Sigmoid colon (tissue), 7 donors: ENCODE results near the gene NR3C2. TPM values are rescaled to one million over a fixed set of nuclear protein-coding genes. Genes with fewer than 3 reads are reported as not detected.
"Not testable (repeated sequence)": the region's sequence is repeated elsewhere in the genome, so short reads cannot be mapped to it uniquely, and the experiment has no call there.

Source experiments
- DNase-seq: peaks from one replicate; pipeline ENCODE4 v3.0.0-alpha.2; 2019
- H3K27ac ChIP-seq, 4 donors: fragments of 200-600 bp; sonication (generic); one replicate each; pipeline ENCODE4 v1.5.1; 2016 to 2019; ENCODE audit warnings: mild to moderate bottlenecking in 1 of 4
- H3K27me3 ChIP-seq, 3 donors: fragments of 200-600 bp; sonication (generic); one replicate each; pipeline ENCODE4 v1.5.1; 2019; ENCODE audit warnings: mild to moderate bottlenecking in 1 of 3
- H3K36me3 ChIP-seq, 4 donors: fragments of 200-600 bp; sonication (generic); one replicate each; pipeline ENCODE4 v1.5.1; 2016 to 2019
- H3K4me1 ChIP-seq, 4 donors: fragments of 200-600 bp; sonication (generic); one replicate each; pipeline ENCODE4 v1.5.1; 2017 to 2019
- H3K4me3 ChIP-seq, 4 donors: fragments of 200-600 bp; sonication (generic); one replicate each; pipeline ENCODE4 v1.5.1; 2017 to 2019; ENCODE audit warnings: mild to moderate bottlenecking in 2 of 4, moderate library complexity in 1 of 4
- H3K9me3 ChIP-seq, 4 donors: fragments of 200-600 bp in 3 of 4; sonication (generic) in 3 of 4; one replicate each; pipeline versions ENCODE4 v1.5.1 to v1.6.1; 2013 to 2019
- CTCF ChIP-seq, 4 experiments: fragments of 450-650 bp in 3 of 4; fragments of 200-600 bp in 1 of 4; IDR thresholded peaks; one replicate each; pipeline ENCODE4 v1.5.1; 2016 to 2019; ENCODE audit warnings: antibody characterized with exemption in 4 of 4, mild to moderate bottlenecking in 3 of 4, moderate library complexity in 2 of 4
- EP300 ChIP-seq, 4 donors: sonication (generic); formaldehyde crosslinking; IDR thresholded peaks; one replicate each; pipeline ENCODE4 v1.6.1; 2017; ENCODE audit warnings: antibody characterized with exemption in 4 of 4
- POLR2A ChIP-seq, 2 donors: fragments of 450-650 bp; IDR thresholded peaks; one replicate each; pipeline ENCODE4 v1.6.1; 2016; ENCODE audit warnings: antibody characterized with exemption in 2 of 2, mild to moderate bottlenecking in 2 of 2, moderate library complexity in 2 of 2
- POLR2AphosphoS5 ChIP-seq, 4 donors: sonication (generic); formaldehyde crosslinking; IDR thresholded peaks; one replicate each; pipeline ENCODE4 v1.6.1; 2017; ENCODE audit warnings: antibody characterized with exemption in 4 of 4
- WGBS, 2 donors: extraction: QIAGEN DNeasy Blood & Tissue Kit; methylation state at CpG; one replicate each; pipeline ENCODE4 v1.1.7; 2013; 5-methylcytosine and 5-hydroxymethylcytosine counted together
- intact Hi-C: fragments of 100-400 bp; cut with DNase I; formaldehyde crosslinking; loops from one replicate; pipeline ENCODE4 v1.15.1; 2023
- polyA plus RNA-seq, 3 donors: library from polyadenylated mRNA; stranded (reverse); fragments of 200-250 nt; gene quantifications; one replicate each; pipeline ENCODE4 v1.2.3, GENCODE V29; 2013
- total RNA-seq, 4 donors: library from RNA; depleted of rRNA; stranded (reverse); fragments of >200 nt; gene quantifications; one replicate each; pipeline ENCODE4 v1.1.0, GENCODE V29; 2016
- donor health status: healthy with polysubstance abuse.
- donor health status: Bipolar disorder and iron deficiency.
- donor health status: healthy.

The NR3C2 gene
- total and polyA plus RNA-seq, 7 donors, result 15.6 to 34.9 (median 23.4) TPM

- Histone ChIP-seq H3K27ac (no peak overlapping the region), H3K9me3 (no peaks in the 10 kb centered on the region), H3K36me3 (no peaks in the 10 kb centered on the region), H3K4me3 (no peak overlapping the region), H3K4me1 (no peaks in the 10 kb centered on the region), H3K27me3 (no peaks in the 10 kb centered on the region)
- intact Hi-C loops, result no loop called here
- TF ChIP-seq CTCF (IDR thresholded peaks at IDR 0.05), result no peak
- TF ChIP-seq POLR2AphosphoS5 (IDR thresholded peaks at IDR 0.05), result no peak
- TF ChIP-seq POLR2A (IDR thresholded peaks at IDR 0.05), result no peak
- TF ChIP-seq EP300 (IDR thresholded peaks at IDR 0.05), result no peak
- 65 to 87% methylated on average over 3 of the region's 3 CpGs for WGBS, 2 donors
- no peak for DNase-seq
Observed at GRCh38 chr4:148330724-148331123, 111.5 kb downstream of the NR3C2 start.

GRCh38 chr4:148330161-148330560, 112.1 kb downstream of the NR3C2 start:
- no peak overlapping the region for H3K4me3 ChIP-seq
- WGBS, 2 donors, result 88 to 91% methylated on average over 5 of the region's 5 CpGs
- intact Hi-C loops, result no loop called here
- no peaks in the 10 kb centered on the region for H3K9me3 ChIP-seq
- H3K27ac ChIP-seq, result no peak overlapping the region
- H3K4me1 ChIP-seq, result no peaks in the 10 kb centered on the region
- H3K36me3 ChIP-seq, result no peaks in the 10 kb centered on the region
- no peak for DNase-seq
- H3K27me3 ChIP-seq, result no peaks in the 10 kb centered on the region
- TF ChIP-seq POLR2A (IDR thresholded peaks at IDR 0.05), result no peak
- no peak for TF ChIP-seq EP300 (IDR thresholded peaks at IDR 0.05)
- TF ChIP-seq POLR2AphosphoS5 (IDR thresholded peaks at IDR 0.05), result no peak
- no peak for TF ChIP-seq CTCF (IDR thresholded peaks at IDR 0.05)

DNA sequence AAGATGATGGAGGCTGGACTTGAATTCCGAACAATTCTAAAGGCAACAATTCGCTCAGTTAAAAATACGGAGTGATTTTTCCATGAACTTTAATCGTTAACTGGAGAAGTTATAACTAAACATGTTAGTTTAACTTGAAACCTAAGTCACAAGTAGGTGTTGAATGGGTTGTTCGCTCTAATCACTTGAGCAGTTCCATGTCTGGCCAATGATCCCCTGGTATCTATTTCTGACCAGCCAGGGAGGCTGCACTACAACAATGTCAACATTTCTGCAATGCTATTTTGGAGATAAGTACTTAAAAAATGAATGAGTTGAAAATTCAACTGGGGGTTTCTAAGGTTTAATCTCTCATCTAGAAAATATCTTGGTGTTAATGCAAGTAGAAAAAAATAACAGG, 112.5 kb downstream of the NR3C2 start:
- no peaks in the 10 kb centered on the region for H3K4me1 ChIP-seq
- no peaks in the 10 kb centered on the region for H3K9me3 ChIP-seq
- no peak overlapping the region for H3K27ac ChIP-seq
- no peak overlapping the region for H3K4me3 ChIP-seq
- H3K36me3 ChIP-seq, result no peaks in the 10 kb centered on the region
- intact Hi-C loops, result no loop called here
- DNase-seq, result no peak
- 95 to 96% methylated on average over 5 of the region's 5 CpGs for whole genome bisulfite sequencing, 2 donors
- TF ChIP-seq POLR2A (IDR thresholded peaks at IDR 0.05) (no peak), POLR2AphosphoS5 (IDR thresholded peaks at IDR 0.05) (no peak), EP300 (IDR thresholded peaks at IDR 0.05) (no peak), CTCF (IDR thresholded peaks at IDR 0.05) (no peak)
- H3K27me3 ChIP-seq, result no peaks in the 10 kb centered on the region

- H3K36me3 ChIP-seq, result no peaks in the 10 kb centered on the region
- no peaks in the 10 kb centered on the region for H3K4me1 ChIP-seq
- WGBS, 2 donors, result 93 to 96% methylated on average over 1 of the region's 1 CpG
- intact Hi-C loops, result no loop called here
- no peak for DNase-seq
- TF ChIP-seq CTCF (IDR thresholded peaks at IDR 0.05) (no peak), POLR2AphosphoS5 (IDR thresholded peaks at IDR 0.05) (no peak), POLR2A (IDR thresholded peaks at IDR 0.05) (no peak), EP300 (IDR thresholded peaks at IDR 0.05) (no peak)
- H3K27me3 ChIP-seq, result no peaks in the 10 kb centered on the region
- no peaks in the 10 kb centered on the region for H3K9me3 ChIP-seq
- no peak overlapping the region for H3K27ac ChIP-seq
- H3K4me3 ChIP-seq, result no peak overlapping the region
Observed at GRCh38 chr4:148327683-148328082, 114.5 kb downstream of the NR3C2 start.

DNA sequence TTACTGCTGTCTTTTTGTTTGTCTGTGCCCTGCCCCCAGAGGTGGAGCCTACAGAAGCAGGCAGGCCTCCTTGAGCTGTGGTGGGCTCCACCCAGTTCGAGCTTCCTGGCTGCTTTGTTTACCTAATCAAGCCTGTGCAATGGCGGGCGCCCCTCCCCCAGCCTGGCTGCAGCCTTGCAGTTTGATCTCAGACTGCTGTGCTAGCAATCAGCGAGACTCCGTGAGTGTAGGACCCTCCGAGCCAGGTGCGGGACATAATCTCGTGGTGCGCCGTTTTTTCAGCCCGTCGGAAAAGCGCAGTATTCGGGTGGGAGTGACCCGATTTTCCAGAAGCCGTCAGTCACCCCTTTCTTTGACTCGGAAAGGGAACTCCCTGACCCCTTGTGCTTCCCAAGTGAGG, 118.9 kb downstream of the NR3C2 start:
- H3K27me3 ChIP-seq, result not testable (repeated sequence)

More for the DNA sequence above, 118.9 kb downstream of the NR3C2 start:
- H3K4me3 ChIP-seq, intact Hi-C loops, H3K9me3 ChIP-seq, H3K27ac ChIP-seq, H3K36me3 ChIP-seq, DNase-seq, H3K4me1 ChIP-seq: not testable (repeated sequence)
- 84% methylated on average over 17 of the region's 17 CpGs for WGBS, 2 donors
